Right atrium auricular region (tissue), 2 donors: ENCODE data around the gene ACTL10. TPM values are rescaled to one million over a fixed set of nuclear protein-coding genes. Genes with fewer than 3 reads are reported as not detected.
"Not testable (repeated sequence)": the region's sequence is repeated elsewhere in the genome, so short reads cannot be mapped to it uniquely, and the experiment has no call there.

Source experiments
- DNase-seq: peaks from one replicate; pipeline ENCODE4 v3.0.0-alpha.2; 2019; ENCODE audit warnings: low spot score
- H3K27ac ChIP-seq, 2 donors: fragments of 200-600 bp; sonication (generic); 1 replicate in 1 of 2; 2 replicates in 1 of 2; pipeline ENCODE4 v1.5.1; 2016 to 2019
- H3K27me3 ChIP-seq, 2 donors: fragments of 200-600 bp; sonication (generic); one replicate each; pipeline versions ENCODE4 v1.5.1 to v1.6.0; 2017 to 2019
- H3K36me3 ChIP-seq: fragments of 200-600 bp; sonication (generic); one replicate; pipeline ENCODE4 v1.5.1; 2016
- H3K4me1 ChIP-seq, 2 donors: fragments of 200-600 bp; sonication (generic); one replicate each; pipeline versions ENCODE4 v1.5.1 to v1.6.0; 2017 to 2019
- H3K4me3 ChIP-seq, 2 donors: fragments of 200-600 bp; sonication (generic); 1 replicate in 1 of 2; 2 replicates in 1 of 2; pipeline ENCODE4 v1.5.1; 2017 to 2019; ENCODE audit warnings: mild to moderate bottlenecking in 1 of 2, moderate library complexity in 1 of 2
- H3K9me3 ChIP-seq, 2 donors: fragments of 200-600 bp; sonication (generic); one replicate each; pipeline ENCODE4 v1.5.1; 2019
- CTCF ChIP-seq, 2 donors: fragments of 200-600 bp; sonication (generic); IDR thresholded peaks; one replicate each; pipeline ENCODE4 v1.5.1; 2019; ENCODE audit warnings: antibody characterized with exemption in 2 of 2
- total RNA-seq, 2 donors: library from RNA; depleted of rRNA; stranded (reverse); fragments of >200 nt; gene quantifications; one replicate each; pipeline ENCODE4 v1.1.0, GENCODE V29; 2016

Gene ACTL10
- total RNA-seq, 2 donors from 2014 or later = 0.33 to 0.79 TPM

GRCh38 chr20:33693289-33693688 lies 26.5 kb downstream of the ACTL10 start:
- Histone ChIP-seq H3K36me3 (no peaks in the 10 kb centered on the region), H3K9me3 (no peaks in the 10 kb centered on the region), H3K4me3 (no peak overlapping the region), H3K4me1 (peaks cover 0 to 23% of the 10 kb centered on the region in 2 donors), H3K27me3 (no peaks in the 10 kb centered on the region), H3K27ac (peak overlapping the region in 1 of 2 donors; percentile 35)
- TF ChIP-seq CTCF (IDR thresholded peaks at IDR 0.05) = no peak
- no peak for DNase-seq

GRCh38 chr20:33693741-33694638 lies 27.2 kb downstream of the ACTL10 start:
- TF ChIP-seq CTCF (IDR thresholded peaks at IDR 0.05) = no peak
- H3K36me3 ChIP-seq = no peaks in the 10 kb centered on the region
- DNase-seq = peak; percentile 75
- H3K27ac ChIP-seq = peak overlapping the region; percentile 35
- no peak overlapping the region for H3K4me3 ChIP-seq
- no peaks in the 10 kb centered on the region for H3K9me3 ChIP-seq
- no peaks in the 10 kb centered on the region for H3K27me3 ChIP-seq
- H3K4me1 ChIP-seq = peaks cover 0 to 19% of the 10 kb centered on the region in 2 donors

- no peak for DNase-seq
- no peaks in the 10 kb centered on the region for H3K9me3 ChIP-seq
- H3K27ac ChIP-seq = peak overlapping the region in 1 of 2 donors; percentile 35
- TF ChIP-seq CTCF (IDR thresholded peaks at IDR 0.05) = no peak
- H3K4me1 ChIP-seq = peaks cover 0 to 13% of the 10 kb centered on the region in 2 donors
- no peaks in the 10 kb centered on the region for H3K27me3 ChIP-seq
- no peak overlapping the region for H3K4me3 ChIP-seq
- H3K36me3 ChIP-seq = no peaks in the 10 kb centered on the region
These were observed 27.9 kb downstream of the ACTL10 start for GRCh38 chr20:33694639-33695012.

GRCh38 chr20:33696448-33696847 lies 29.7 kb downstream of the ACTL10 start:
- peaks cover 0 to 8% of the 10 kb centered on the region in 2 donors for H3K4me1 ChIP-seq
- DNase-seq = no peak
- H3K4me3 ChIP-seq = no peak overlapping the region
- H3K27ac ChIP-seq = no peak overlapping the region
- H3K9me3 ChIP-seq = no peaks in the 10 kb centered on the region
- H3K36me3 ChIP-seq = no peaks in the 10 kb centered on the region
- H3K27me3 ChIP-seq = no peaks in the 10 kb centered on the region
- no peak for TF ChIP-seq CTCF (IDR thresholded peaks at IDR 0.05)

GRCh38 chr20:33697129-33697528 lies 30.4 kb downstream of the ACTL10 start:
- Histone ChIP-seq H3K4me3 (no peak overlapping the region), H3K27ac (no peak overlapping the region), H3K9me3 (no peaks in the 10 kb centered on the region), H3K4me1 (peaks cover 0 to 8% of the 10 kb centered on the region in 2 donors), H3K36me3 (no peaks in the 10 kb centered on the region), H3K27me3 (no peaks in the 10 kb centered on the region)
- TF ChIP-seq CTCF (IDR thresholded peaks at IDR 0.05) = no peak
- DNase-seq = no peak

GRCh38 chr20:33698966-33699365 lies 32.2 kb downstream of the ACTL10 start:
- H3K36me3 ChIP-seq, H3K4me1 ChIP-seq, H3K4me3 ChIP-seq, H3K27me3 ChIP-seq, DNase-seq, H3K27ac ChIP-seq, H3K9me3 ChIP-seq: not testable (repeated sequence)

- not testable (repeated sequence) for H3K9me3 ChIP-seq, H3K27ac ChIP-seq, H3K4me3 ChIP-seq, H3K27me3 ChIP-seq, H3K36me3 ChIP-seq, DNase-seq, H3K4me1 ChIP-seq
These were observed 34.1 kb downstream of the ACTL10 start for GRCh38 chr20:33700696-33701441.
